GM12865 (cell line): ENCODE results near the gene MRPL14.
A peak's percentile ranks its signal among the peaks of the same experiment; 100 is the strongest.

Experiments used
- DNase-seq: peaks from one replicate; pipeline ENCODE4 v3.0.0; 2010; ENCODE audit warnings: low read depth
- H3K4me3 ChIP-seq: 2 replicates; pipeline ENCODE4 v1.5.1; 2011; ENCODE audit warnings: mild to moderate bottlenecking, low read depth, low read length, control low read depth
- TF ChIP-seq, protein P1 (sequence below): IDR thresholded peaks from 2 replicates; pipeline ENCODE4 v1.5.1; 2011; ENCODE audit warnings: low read length, control low read depth, low read depth, inconsistent platforms; ENCODE audit not compliant: insufficient read depth; ENCODE audit errors: missing control alignments

MRPL14 gene

GRCh38 chr6:44133003-44133931 is 6.0 kb upstream of the MRPL14 start:
- H3K4me3 ChIP-seq, result no peak overlapping the region
- TF ChIP-seq, protein P1, sequence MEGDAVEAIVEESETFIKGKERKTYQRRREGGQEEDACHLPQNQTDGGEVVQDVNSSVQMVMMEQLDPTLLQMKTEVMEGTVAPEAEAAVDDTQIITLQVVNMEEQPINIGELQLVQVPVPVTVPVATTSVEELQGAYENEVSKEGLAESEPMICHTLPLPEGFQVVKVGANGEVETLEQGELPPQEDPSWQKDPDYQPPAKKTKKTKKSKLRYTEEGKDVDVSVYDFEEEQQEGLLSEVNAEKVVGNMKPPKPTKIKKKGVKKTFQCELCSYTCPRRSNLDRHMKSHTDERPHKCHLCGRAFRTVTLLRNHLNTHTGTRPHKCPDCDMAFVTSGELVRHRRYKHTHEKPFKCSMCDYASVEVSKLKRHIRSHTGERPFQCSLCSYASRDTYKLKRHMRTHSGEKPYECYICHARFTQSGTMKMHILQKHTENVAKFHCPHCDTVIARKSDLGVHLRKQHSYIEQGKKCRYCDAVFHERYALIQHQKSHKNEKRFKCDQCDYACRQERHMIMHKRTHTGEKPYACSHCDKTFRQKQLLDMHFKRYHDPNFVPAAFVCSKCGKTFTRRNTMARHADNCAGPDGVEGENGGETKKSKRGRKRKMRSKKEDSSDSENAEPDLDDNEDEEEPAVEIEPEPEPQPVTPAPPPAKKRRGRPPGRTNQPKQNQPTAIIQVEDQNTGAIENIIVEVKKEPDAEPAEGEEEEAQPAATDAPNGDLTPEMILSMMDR, result no peak
- no peak for DNase-seq

DNA sequence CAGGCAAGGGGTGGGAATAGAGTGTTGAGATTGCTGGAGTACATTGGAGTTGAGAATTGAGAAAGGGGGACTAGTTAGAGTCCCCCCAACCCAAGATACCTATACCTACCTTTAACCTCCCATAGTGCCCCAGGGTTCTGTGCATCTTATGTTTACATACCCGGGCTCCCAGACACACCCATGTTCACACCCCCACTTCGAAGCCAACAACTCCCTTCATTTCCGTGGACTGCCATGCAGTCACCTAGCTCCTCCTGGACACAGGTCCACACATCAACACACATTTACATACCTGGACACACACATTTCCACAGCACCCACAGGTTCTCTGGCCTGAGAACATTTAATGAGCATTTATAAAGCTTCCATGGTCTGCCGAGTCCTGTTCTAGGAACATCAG is 5.2 kb upstream of the MRPL14 start:
- no peak for DNase-seq
- TF ChIP-seq, protein P1, result no peak
- H3K4me3 ChIP-seq, result no peak overlapping the region

GRCh38 chr6:44131892-44132291 is 4.6 kb upstream of the MRPL14 start:
- no peak for DNase-seq
- TF ChIP-seq, protein P1, result no peak
- no peak overlapping the region for H3K4me3 ChIP-seq

DNA sequence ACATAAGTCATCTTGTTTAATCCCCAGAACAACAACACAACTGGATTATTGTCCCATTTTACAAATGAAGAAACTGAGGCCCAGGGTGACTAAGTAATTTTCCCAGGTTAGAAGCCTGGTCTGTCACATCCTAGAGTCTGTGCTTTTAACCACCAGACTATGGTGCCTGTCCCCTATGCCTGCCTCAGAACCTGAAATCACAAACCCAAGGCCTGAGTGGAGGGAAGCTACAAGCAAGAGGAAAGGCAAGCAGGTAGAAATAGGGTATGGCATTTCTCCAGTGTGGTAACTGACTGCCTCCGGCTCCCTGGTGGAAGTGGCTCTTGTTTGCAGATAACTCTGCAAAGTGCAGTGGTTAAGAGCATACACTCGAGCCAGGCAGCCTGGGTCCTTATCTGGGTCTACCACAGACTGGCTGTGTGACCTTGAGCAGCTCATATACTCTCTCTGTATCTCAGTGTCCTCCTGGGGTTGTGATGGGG is 2.6 kb upstream of the MRPL14 start:
- DNase-seq, result no peak
- TF ChIP-seq, protein P1, result no peak
- H3K4me3 ChIP-seq, result no peak overlapping the region

GRCh38 chr6:44128020-44128917 is 1.0 kb upstream of the MRPL14 start:
- TF ChIP-seq, protein P1, result no peak
- peak; percentile 41 for DNase-seq
- peak overlapping the region; percentile 91 for H3K4me3 ChIP-seq

DNA sequence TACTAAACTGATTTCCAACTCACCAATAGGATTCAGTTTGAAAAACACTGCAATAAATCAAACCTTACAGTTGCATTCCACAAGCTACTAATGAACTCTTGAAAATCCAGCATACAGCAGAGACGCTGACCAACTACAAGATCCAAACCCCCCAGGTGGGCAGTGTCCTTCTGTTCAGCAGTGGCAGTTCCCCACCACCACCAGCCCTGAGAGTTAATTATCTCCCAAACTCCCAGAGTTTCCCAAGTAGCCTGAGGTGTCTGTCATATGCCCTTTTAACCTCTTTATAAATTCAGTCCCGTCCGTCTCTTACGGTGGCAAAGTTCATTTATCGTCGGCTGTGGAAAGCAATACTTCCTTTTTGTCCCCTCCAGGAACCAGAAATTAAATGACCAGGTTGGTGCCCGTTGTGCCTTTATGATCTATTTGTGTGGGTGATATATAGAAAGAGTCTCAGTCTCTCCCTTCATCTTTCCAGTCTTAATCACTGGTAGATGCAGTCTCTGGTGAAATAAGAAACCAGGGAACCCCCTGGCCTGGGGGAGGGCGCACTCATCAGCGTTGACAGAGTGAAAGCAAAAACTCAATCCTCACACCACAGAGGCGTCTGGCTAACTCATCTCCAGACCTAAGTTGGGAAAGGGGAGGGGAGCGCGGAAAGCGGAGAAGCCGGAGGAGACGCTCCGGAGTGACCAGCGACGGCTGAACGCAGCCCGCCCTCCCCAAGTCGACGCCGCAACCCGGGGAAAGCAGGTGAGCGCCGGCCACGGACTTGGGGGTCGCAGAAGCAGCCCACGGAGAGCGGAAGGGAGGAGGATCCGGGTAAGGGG is 717 bp downstream of the MRPL14 start:
- peak; percentile 82 for DNase-seq
- TF ChIP-seq, protein P1, result no peak

More for the DNA sequence above, 717 bp downstream of the MRPL14 start:
- H3K4me3 ChIP-seq, result peak overlapping the region; percentile 91
